ENCODE data around the gene TMEM209. TPM values are rescaled to one million over a fixed set of nuclear protein-coding genes. Genes with fewer than 3 reads are reported as not detected.
A peak's percentile ranks its signal among the peaks of the same experiment; 100 is the strongest.
"Not testable (repeated sequence)": the region's sequence is repeated elsewhere in the genome, so short reads cannot be mapped to it uniquely, and the experiment has no call there.

The TMEM209 gene
- total RNA-seq, 1 donor from 2014 or later: 4.6 TPM

DNA sequence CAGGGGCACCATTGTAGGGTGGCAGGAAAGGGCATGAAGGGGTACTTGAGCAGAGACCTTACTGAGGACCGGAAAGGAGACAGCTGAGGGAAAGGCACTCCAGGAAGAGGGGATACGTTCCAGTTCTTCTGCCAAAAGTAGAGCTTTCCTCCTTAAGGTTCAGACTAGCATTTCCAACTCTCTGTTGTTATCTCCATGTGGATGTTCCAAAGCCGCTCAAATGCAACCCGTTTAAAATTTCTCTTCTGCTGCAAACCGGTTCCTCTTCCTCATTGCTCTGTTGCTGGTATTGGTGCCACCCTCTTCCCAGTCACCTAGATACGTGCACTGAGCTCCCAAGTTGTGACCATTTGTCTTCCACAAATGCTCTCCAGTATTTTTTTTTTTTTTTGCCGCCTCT, 47.5 kb downstream of the TMEM209 start:
- no peak for DNase-seq

DNA sequence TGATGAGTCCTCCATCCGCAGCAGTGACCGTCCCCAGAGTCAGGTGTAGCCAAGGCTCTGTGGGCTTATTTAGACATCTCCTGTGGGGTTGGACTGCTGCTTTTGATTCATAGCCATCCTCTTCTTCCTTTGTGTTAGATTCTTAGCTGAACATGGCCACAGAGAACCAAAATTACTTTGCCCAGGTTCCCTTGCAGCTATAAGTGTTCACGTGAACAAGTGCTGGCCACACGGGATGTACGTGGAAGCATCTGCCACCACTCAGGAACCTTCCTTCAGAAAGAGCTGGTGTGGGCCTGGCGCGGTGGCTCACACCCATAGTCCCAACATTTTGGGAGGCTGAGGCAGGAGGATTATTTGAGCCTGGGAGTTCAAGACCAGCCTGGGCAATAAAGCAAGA, 49.1 kb downstream of the TMEM209 start:
- DNase-seq: no peak

DNA sequence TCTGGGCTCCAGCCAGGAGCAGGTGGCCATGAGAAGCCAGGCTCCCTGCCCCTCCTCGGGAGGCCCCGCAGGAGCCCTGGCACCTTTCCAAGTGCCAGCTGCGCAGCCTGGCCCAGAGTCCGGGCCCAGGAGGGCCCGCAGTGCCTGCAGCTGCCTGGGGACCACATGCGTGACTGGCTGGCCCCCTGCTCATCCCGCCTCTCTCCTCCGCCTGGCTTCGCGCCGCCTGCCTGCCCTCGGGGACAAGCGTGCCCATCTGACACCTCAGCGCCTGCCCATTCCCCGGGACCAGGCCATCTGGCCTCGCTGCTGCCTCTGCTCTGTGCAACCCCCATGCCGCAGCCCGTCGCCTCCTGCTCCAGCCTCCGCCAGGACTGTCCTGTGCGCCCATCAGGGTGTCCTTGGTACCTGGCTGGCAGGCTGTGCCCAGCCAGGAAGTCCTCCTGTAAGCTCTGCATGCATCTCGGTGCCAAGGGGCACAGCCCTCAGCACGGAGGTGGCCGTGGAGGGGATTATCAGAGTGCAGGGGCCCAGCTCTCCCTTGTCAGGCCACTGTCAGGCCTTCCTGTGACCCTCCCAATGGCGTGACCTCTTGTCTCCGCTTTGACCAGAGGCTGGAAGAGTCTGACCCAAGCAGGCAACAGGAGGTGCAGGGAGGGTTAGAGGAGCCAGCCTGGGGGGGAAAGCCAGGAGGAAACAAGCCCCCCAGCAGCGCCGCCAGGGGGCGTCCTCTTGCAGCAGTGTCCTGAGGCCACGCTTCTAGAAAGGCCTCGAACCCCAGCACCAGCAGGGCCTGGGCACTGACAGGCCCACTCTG, 50.5 kb downstream of the TMEM209 start:
- no peak for DNase-seq

- DNase-seq: no peak
Observed at GRCh38 chr7:130154131-130154500, 51.1 kb downstream of the TMEM209 start.

DNA sequence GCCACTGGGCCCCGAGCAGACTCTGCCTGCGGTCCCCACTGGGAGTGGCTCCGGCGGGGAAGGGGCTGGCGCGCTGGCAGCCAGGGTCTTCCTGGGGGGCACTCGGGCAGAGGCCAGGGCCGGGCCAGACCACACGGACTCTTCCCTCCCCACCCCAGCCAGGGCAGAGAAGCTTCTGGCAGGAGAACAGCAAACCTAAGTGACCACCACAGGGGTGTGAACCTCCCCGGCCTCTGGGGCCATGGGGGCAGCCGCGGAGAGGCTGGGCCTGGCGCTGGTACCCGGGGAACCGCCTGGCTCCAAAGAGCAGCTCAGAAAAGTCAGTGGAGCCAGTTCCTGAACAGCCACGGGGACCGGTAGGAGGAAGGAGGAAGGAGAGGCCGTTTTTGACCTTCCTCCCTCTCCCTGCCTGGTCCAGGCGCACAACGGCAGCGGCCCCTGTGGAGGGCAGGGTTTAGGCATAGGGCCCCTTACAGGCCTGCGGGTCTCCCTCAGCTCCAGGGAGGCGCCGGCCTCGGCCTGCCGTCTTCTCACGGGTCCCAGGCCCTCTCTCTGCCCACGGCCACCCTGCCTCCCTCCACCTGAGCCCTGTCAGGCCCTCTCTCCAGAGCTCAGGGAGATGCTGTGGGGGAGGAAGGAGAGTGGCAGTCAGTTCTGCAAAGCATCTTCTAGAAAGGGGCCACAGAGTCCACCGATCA, 51.8 kb downstream of the TMEM209 start:
- DNase-seq: no peak

DNA sequence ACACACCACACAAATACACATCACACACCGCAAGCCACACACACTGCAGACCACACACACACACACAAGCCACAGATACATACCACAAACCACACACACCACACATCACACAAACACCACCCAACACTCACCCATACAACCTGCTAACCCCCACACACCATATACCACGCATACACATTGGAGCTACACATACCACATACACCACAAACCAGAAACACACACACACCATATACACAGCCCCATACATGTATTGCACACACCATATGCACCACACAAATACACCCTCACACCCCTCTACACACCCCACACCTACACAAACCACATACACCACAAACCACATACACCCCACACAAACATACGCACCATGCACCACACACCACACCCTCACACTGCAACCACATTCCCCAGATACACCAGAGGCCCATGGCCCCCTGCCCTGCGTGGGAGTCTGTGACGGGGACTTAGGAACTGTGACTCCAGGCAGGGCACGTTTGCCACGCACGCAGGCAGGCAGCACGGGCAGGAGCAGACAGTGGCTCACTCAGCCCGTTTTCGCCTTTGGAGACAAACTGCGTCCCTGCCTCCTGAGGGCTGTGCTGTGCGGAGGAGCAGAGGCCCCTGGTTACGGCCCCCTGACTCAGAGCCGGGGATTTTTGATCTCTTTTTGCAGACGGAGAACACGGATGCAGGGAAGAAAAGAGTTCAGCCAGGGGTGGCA, 52.6 kb downstream of the TMEM209 start:
- DNase-seq: no peak

- DNase-seq: no peak
Observed at GRCh38 chr7:130151591-130152492, 53.4 kb downstream of the TMEM209 start.

- DNase-seq: no peak
Observed at GRCh38 chr7:130150587-130150986, 54.6 kb downstream of the TMEM209 start.

- DNase-seq: peak; percentile 20
Observed at GRCh38 chr7:130149281-130150139, 55.7 kb downstream of the TMEM209 start.

DNA sequence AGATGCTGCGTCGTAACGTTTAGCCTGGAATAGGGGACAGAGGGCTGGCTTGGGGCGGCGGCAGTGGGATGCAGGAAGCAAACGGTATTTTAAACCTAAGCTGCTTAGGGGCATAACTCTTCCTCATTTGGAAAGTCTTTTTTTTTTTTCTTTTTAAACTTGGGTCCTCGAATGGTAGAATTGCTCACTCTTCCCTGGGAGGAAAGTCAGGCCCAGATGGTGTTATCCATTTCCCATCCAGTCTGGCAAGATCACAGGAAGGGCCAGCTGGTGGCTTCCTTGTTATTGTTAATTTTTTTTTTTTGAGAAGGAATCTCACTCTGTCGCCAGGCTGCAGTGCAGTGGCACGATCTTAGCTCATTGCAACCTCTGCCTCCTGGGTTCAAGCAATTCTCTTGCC, 56.6 kb downstream of the TMEM209 start:
- DNase-seq: peak; percentile 59

- no peak for DNase-seq
Observed at GRCh38 chr7:130147710-130148325, 57.4 kb downstream of the TMEM209 start.

- no peak for DNase-seq
Observed at GRCh38 chr7:130146693-130147405, 58.4 kb downstream of the TMEM209 start.

- DNase-seq: not testable (repeated sequence)
Observed at GRCh38 chr7:130146142-130146541, 59.1 kb downstream of the TMEM209 start.

- no peak for DNase-seq
Observed at GRCh38 chr7:130145424-130146100, 59.6 kb downstream of the TMEM209 start.

- DNase-seq: no peak
Observed at GRCh38 chr7:130144312-130145171, 60.7 kb downstream of the TMEM209 start.

- DNase-seq: no peak
Observed at GRCh38 chr7:130143986-130144311, 61.3 kb downstream of the TMEM209 start.

GRCh38 chr7:130143334-130143732, 61.9 kb downstream of the TMEM209 start:
- DNase-seq: no peak

DNA sequence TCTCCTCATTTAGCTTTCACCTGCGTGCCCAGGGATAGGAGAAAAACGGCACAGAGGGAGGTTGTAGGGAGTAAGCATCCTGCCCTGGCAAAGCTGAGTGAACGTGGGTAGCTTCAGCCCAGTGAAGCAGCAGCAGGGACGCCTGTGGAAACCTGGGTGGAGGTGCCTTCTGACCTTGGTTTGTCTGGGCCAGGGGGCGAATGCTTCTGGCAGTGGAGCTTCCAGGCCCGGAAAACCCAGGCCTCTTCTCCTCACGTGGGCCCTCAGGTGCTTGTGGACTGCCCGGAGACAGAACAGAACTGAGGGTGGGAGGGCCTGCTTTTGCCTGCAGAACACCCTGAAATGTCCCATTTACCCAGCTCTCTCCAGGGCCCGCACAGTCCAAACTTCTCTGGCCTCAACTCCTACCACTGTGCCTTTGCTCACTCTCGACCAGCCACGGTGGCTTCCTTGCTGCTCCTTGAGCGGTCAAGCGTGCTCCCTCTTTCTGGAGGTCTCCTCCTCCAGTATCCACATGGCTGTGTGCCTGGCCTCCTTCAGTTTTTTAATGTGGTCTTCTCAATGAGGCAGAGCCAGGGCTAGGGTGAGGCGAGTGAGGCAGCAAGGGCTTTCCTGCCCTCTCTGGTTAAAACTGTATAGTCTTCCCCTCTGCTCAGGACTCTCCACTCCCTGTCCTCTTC, 62.4 kb downstream of the TMEM209 start:
- no peak for DNase-seq

Measured in dermis blood vessel endothelial cell (primary cell).